MM.1S (cell line): ENCODE measurements around the gene BRD1.

Source experiments
- DNase-seq: peaks from one replicate; pipeline ENCODE4 v3.0.0-alpha.2; 2015
- H2AFZ ChIP-seq: fragments of 300-600 bp; sonication (generic); 2 replicates; pipeline ENCODE4 v1.6.0; 2016; ENCODE audit warnings: antibody characterized with exemption, low read length
- H3F3A ChIP-seq: fragments of 300-600 bp; sonication (generic); 2 replicates; pipeline ENCODE4 v1.6.1; 2016; ENCODE audit warnings: mild to moderate bottlenecking, antibody characterized with exemption, low read length, moderate library complexity, mixed read lengths; ENCODE audit not compliant: insufficient read depth
- H3K27ac ChIP-seq: fragments of 300-600 bp; sonication (generic); 2 replicates; pipeline ENCODE4 v1.5.1; 2016; ENCODE audit warnings: mild to moderate bottlenecking, low read length
- H3K27me3 ChIP-seq: fragments of 300-600 bp; sonication (generic); replicated peaks from 2 replicates; pipeline ENCODE4 v1.6.0; 2016; ENCODE audit warnings: low read length; ENCODE audit not compliant: insufficient read depth
- H3K36me3 ChIP-seq: fragments of 300-600 bp; sonication (generic); replicated peaks from 2 replicates; pipeline ENCODE4 v1.6.1; 2016; ENCODE audit warnings: mild to moderate bottlenecking, low read length, mixed read lengths; ENCODE audit not compliant: insufficient read depth
- H3K4me1 ChIP-seq: fragments of 300-600 bp; sonication (generic); 2 replicates; pipeline ENCODE4 v1.6.1; 2016; ENCODE audit warnings: low read length, mixed read lengths
- H3K4me2 ChIP-seq: fragments of 300-600 bp; sonication (generic); 2 replicates; pipeline ENCODE4 v1.6.0; 2016; ENCODE audit warnings: low read depth, low read length
- H3K4me3 ChIP-seq: fragments of 300-600 bp; sonication (generic); 2 replicates; pipeline ENCODE4 v1.5.1; 2016; ENCODE audit warnings: low read length, mixed read lengths
- H3K79me2 ChIP-seq: fragments of 300-600 bp; sonication (generic); 2 replicates; pipeline ENCODE4 v1.6.1; 2016; ENCODE audit warnings: mixed run types, low read length, mixed read lengths
- H3K9ac ChIP-seq: fragments of 300-600 bp; sonication (generic); 2 replicates; pipeline ENCODE4 v1.6.1; 2016; ENCODE audit warnings: low read length, mixed read lengths
- H3K9me2 ChIP-seq: fragments of 300-600 bp; sonication (generic); replicated peaks from 2 replicates; pipeline ENCODE4 v1.6.1; 2016; ENCODE audit warnings: mild to moderate bottlenecking, low read length, mixed read lengths; ENCODE audit not compliant: insufficient read depth
- H3K9me3 ChIP-seq: fragments of 300-600 bp; sonication (generic); replicated peaks from 2 replicates; pipeline ENCODE4 v1.6.1; 2016; ENCODE audit warnings: mild to moderate bottlenecking, low read length, mixed read lengths; ENCODE audit not compliant: insufficient read depth
- H4K20me1 ChIP-seq: fragments of 300-600 bp; sonication (generic); 2 replicates; pipeline ENCODE4 v1.6.1; 2016; ENCODE audit warnings: mild to moderate bottlenecking, low read length, moderate library complexity, mixed read lengths; ENCODE audit not compliant: insufficient read depth
- EZH2 ChIP-seq: fragments of 300-600 bp; sonication (generic); optimal IDR thresholded peaks from 2 replicates; pipeline ENCODE3; 2017; ENCODE audit warnings: low read depth, mild to moderate bottlenecking, antibody characterized with exemption, low read length, mixed read lengths
- EZH2phosphoT487 ChIP-seq: fragments of 300-600 bp; sonication (generic); IDR thresholded peaks from 2 replicates; pipeline ENCODE4 v1.6.1; 2018; ENCODE audit warnings: antibody characterized with exemption, low read length
- TF ChIP-seq, protein P1 (sequence below): fragments of 300-600 bp; sonication (generic); IDR thresholded peaks from 2 replicates; pipeline ENCODE4 v1.5.1; 2016; ENCODE audit warnings: antibody characterized with exemption, low read length, mixed read lengths

BRD1 gene

DNA sequence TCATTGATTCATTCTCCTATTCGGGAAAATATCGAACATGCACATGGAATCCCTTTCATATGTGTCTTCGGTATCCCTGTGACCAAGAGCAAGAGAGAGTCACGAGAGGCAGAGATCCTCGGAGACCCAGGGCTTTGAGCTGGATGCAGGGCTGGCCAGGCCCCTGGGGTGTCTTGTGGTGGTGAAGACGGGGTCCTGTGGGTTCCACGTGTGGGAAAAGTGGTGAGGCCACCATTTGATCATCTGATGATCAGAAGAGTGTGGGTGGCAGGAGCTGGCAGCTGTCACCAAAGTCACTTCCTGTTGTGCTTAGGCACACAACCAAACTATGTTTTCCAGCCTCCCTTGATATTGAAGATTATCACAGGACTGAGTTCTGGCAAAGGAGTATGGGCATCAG lies 94.0 kb downstream of the BRD1 start:
- no peak overlapping the region for H2AFZ ChIP-seq
- H3K27ac ChIP-seq, result no peak overlapping the region
- H3K9ac ChIP-seq, result no peak overlapping the region
- H3K4me1 ChIP-seq, result no peaks in the 10 kb centered on the region
- no peak for TF ChIP-seq EZH2
- TF ChIP-seq EZH2phosphoT487, result no peak
- TF ChIP-seq, protein P1, sequence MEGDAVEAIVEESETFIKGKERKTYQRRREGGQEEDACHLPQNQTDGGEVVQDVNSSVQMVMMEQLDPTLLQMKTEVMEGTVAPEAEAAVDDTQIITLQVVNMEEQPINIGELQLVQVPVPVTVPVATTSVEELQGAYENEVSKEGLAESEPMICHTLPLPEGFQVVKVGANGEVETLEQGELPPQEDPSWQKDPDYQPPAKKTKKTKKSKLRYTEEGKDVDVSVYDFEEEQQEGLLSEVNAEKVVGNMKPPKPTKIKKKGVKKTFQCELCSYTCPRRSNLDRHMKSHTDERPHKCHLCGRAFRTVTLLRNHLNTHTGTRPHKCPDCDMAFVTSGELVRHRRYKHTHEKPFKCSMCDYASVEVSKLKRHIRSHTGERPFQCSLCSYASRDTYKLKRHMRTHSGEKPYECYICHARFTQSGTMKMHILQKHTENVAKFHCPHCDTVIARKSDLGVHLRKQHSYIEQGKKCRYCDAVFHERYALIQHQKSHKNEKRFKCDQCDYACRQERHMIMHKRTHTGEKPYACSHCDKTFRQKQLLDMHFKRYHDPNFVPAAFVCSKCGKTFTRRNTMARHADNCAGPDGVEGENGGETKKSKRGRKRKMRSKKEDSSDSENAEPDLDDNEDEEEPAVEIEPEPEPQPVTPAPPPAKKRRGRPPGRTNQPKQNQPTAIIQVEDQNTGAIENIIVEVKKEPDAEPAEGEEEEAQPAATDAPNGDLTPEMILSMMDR, result no peak
- H3K4me2 ChIP-seq, result no peak overlapping the region
- no peak overlapping the region for H3K4me3 ChIP-seq
- H3K9me2 ChIP-seq, result no peaks in the 10 kb centered on the region
- no peaks in the 10 kb centered on the region for H3F3A ChIP-seq
- peaks cover 80% of the 10 kb centered on the region for H3K27me3 ChIP-seq
- no peaks in the 10 kb centered on the region for H4K20me1 ChIP-seq
- DNase-seq, result no peak
- H3K9me3 ChIP-seq, result no peaks in the 10 kb centered on the region
- no peaks in the 10 kb centered on the region for H3K79me2 ChIP-seq
- H3K36me3 ChIP-seq, result no peaks in the 10 kb centered on the region

DNA sequence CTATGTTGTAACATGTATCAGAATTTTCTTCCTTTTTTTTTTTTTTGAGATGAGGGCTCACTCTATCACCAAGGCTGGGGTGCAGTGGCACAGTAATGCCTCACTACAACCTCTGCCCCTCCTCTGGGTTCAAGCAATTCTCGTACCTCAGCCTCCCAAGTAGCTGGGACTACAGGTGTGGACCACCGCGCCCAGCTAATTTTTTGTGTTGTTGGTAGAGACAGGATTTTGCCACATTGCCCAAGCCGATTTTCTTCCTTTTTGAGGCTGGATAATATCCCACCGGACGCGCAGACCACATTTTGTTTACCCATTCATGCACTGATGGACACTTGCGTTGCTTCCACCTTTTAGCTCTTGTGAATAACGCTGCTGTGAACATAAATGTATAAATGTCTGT lies 97.0 kb downstream of the BRD1 start:
- no peak for TF ChIP-seq EZH2phosphoT487
- no peak for TF ChIP-seq EZH2
- TF ChIP-seq, protein P1, result no peak

DNA sequence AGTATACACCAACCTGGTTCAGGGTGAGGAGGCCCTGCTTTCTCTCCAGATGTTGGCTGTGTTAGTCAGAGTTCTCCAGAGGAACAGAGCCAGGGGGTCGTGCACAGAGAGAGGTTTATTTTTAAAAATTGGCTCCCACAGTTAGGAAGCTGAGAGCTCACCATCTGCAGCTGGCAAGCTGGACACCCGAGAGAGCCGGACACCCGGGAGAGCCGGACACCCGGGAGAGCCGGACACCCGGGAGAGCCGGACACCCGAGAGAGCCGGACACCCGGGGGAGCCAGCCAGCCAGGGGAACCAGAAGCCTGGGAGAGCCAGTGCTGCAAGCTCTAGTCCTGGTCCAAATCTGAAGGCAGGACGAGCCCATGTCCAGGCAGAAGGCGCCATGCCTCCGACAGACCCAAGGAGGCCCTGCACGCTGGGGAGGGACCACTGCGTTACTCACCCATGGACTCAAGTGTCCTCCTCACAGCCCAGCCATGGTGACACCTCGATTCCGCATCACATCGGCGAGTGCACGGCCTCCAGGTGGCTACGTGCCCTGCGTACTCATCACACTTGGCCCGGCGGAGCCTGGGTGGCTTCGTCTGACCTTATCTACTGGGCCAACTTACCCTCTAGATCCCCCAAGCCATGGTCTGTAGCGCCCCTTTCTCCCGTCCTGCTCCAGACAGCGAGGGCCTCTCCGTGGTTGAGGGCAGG lies 99.0 kb downstream of the BRD1 start:
- H3K9ac ChIP-seq, result no peak overlapping the region
- H2AFZ ChIP-seq, result no peak overlapping the region
- H3K79me2 ChIP-seq, result no peaks in the 10 kb centered on the region
- no peaks in the 10 kb centered on the region for H3K9me2 ChIP-seq
- TF ChIP-seq, protein P1, result no peak
- TF ChIP-seq EZH2phosphoT487 (no peak), EZH2 (no peak)
- H3K4me2 ChIP-seq, result no peak overlapping the region
- no peaks in the 10 kb centered on the region for H3K9me3 ChIP-seq
- no peaks in the 10 kb centered on the region for H3K36me3 ChIP-seq
- H3K4me1 ChIP-seq, result no peaks in the 10 kb centered on the region
- H3F3A ChIP-seq, result no peaks in the 10 kb centered on the region
- H3K27me3 ChIP-seq, result peaks cover 92% of the 10 kb centered on the region
- no peak overlapping the region for H3K4me3 ChIP-seq
- DNase-seq, result no peak
- no peak overlapping the region for H3K27ac ChIP-seq
- no peaks in the 10 kb centered on the region for H4K20me1 ChIP-seq

More for the DNA sequence above, 97.0 kb downstream of the BRD1 start:
- Histone ChIP-seq H3F3A (no peaks in the 10 kb centered on the region), H3K27ac (no peak overlapping the region), H3K9me2 (no peaks in the 10 kb centered on the region), H3K4me1 (no peaks in the 10 kb centered on the region), H3K9ac (no peak overlapping the region), H2AFZ (no peak overlapping the region), H3K4me3 (no peak overlapping the region), H3K36me3 (no peaks in the 10 kb centered on the region), H3K4me2 (no peak overlapping the region), H4K20me1 (no peaks in the 10 kb centered on the region), H3K79me2 (no peaks in the 10 kb centered on the region), H3K9me3 (no peaks in the 10 kb centered on the region), H3K27me3 (peaks cover 85% of the 10 kb centered on the region)
- no peak for DNase-seq
